Urothelium cell line (cell line): ENCODE data around the gene PHRF1.

ENCODE experiments used
- DNase-seq: peaks from one replicate; pipeline ENCODE4 v3.0.0; 2011; ENCODE audit warnings: low spot score, mixed read lengths
- FAIRE-seq: peaks from 2 replicates; lab custom pipeline; 2011; peaks lifted over from hg19 to GRCh38; lab: Jason Lieb, UNC

The PHRF1 gene

GRCh38 chr11:538431-539051 is 37.7 kb upstream of the PHRF1 start:
- FAIRE-seq (no peak), DNase-seq (no peak)

GRCh38 chr11:539971-540481 is 36.2 kb upstream of the PHRF1 start:
- no peak for FAIRE-seq
- no peak for DNase-seq

DNA sequence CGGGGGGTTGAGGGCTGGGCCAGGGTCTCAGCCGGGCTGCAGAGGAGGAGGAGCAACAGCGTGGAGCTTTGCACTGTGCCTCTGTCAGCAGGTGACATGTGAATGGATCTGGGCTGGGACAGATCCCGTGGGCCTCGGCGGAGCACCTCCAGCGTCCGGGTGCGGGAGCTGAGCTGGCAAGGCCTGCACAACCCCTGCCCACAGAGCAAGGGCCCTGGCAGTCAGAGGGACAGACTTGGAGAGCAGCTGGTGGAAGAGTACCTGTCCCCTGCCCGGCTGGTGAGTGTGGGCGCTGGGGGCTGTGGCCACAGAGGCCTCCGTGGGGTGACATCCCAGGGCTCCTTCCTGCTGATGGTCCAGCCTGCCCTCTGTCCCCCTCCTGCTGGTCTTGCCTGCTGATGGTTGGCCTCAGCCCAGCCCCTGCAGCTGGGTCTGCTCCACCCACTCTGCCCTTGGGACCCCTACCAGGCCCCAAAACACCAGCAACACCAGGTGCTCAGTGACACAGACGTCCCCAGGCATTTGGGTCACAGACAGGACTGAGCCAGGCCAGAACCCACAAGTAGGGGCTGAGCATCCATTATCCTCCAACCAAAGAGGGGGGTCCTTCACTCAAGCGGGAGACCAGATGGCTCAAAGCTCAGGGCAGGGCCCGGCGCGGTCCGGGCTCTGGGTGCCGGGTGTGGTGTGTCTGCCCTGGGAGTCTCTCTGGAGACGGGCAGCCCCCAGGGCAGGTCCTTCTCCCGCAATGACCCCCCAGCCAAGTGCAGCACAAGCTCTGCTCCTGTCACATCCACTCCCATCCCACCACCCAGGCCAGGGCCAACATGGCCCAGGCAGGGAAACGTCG is 35.5 kb upstream of the PHRF1 start:
- DNase-seq = no peak

DNA sequence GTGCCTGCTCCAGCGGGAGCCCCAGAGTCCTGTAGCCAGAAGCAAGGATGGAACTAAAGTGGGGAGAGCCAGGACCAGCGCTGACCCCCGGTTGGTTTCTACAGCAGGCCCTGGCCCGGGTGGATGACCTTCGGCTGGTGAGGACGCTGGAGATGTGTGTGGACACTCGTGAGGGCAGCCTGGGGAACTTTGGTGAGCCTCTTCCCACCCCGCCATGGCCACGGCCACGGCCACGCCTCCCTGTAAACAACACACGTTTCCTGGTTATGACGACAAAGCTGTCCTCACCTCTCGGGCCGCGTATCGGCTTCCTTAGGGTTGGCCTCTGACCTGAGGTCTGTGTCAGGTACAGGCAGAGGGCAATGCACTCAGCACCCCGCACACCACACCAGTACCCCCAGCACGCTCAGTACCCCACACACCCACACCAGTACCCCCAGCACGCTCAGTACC is 34.8 kb upstream of the PHRF1 start:
- DNase-seq (no peak), FAIRE-seq (no peak)

More for the DNA sequence above, 35.5 kb upstream of the PHRF1 start:
- FAIRE-seq = no peak

DNA sequence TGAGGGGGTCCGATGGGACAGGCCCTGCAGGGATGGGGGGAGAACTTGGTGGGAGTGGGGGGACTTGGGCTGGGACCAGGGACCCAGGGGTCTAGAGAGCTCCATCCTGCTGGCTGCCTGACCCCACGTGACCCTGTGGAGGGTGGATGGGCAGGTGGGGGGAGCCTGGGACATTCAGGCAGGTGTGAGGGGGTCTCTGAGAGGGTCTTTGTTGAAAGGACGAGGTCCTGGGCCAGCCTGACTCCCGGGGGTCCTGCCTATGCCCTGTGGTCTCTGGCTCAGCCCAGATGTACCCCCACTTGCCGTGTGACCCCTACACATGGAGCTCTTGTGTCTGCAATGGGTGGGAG is 31.5 kb upstream of the PHRF1 start:
- FAIRE-seq = no peak
- no peak for DNase-seq

DNA sequence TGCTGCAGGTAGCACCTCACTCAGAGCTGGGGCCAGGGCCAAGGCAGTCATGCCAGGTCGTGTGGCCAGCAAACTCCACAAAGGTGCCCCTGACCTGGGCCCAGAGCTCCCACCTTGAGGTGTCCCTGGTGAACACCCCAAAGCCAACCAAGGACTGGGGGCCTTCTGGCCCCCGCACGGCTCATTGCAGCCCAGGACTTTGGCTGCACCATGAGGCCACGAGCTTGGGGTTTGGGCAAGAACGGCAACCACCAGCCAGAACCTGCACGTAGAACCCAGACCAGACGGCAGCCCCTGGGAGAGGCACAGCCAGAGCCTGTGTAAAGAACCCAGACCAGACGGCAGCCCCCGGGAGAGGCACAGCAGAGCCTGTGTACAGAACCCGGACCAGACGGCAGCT is 31.1 kb upstream of the PHRF1 start:
- FAIRE-seq = no peak
- DNase-seq = no peak

DNA sequence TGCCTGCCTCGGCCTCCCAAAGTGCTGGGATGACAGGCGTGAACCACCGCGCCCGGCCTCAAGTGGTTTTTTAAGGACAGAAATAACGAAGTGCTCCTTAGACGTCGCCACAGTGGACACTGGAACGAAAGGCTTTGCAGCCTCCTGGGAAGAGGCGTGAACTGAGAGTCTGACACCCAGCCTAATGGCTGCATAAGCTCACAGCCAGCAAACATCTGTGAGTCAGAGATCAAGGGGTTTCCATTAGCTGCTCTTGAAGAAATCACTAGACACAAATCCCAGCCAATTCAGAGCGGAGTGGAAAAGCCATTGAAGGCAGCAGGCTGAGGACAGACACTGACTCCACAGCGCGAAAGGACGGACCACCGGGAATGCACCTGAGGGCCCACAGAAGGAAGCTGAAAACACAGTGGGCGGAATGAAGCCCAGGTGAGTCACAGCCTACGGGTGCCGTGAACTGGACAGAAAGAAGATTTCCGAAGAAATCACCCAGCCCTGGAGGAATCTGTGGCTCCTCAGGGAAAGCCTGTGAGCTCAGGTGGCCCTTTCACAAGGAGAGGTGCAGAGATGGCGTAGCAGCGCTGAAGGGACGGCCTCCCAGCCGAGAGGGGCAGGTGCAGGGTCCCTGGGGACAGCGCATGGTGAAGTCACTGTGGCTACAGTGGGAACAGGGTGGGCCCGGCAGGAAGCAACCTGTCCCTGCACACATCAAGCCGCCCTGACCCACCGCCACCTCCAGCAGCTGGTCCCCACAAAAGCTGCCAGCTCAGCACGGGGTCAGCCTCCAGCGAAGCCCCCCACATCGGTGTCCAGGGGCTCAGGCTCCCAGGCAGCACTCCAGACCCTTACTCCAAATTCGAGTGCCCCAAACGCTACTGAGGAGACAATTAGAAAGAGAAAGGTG is 27.3 kb upstream of the PHRF1 start:
- DNase-seq (no peak), FAIRE-seq (no peak)

DNA sequence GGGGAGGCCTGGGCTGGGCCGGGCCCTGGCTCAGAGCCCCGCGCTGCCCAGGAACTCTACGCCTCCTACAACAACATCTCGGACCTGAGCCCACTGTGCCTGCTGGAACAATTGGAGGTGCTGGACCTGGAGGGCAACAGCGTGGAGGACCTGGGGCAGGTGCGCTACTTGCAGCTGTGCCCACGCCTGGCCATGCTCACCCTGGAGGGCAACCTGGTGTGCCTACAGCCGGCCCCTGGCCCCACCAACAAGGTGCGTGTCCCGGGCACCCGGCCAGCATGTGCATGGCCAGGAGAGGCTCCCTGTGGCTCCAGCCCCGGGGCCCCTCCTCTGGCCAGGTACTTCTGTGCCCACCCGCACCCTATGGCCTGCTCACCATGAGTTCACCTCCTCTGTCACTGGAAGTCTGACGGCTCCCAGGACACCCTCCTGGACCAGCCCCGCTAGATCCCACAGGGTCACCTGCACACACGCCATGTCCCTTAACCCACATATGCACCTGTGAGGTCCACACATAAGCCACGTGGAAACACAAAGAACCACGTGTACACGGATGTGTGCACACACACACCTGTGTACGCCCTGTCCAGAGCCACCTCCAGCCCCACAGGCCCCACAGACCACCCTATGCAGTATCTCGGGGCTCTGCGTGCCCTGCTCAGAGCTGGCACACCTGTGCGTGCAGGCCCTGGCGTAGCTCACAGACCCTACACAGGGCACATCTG is 26.1 kb upstream of the PHRF1 start:
- no peak for FAIRE-seq
- DNase-seq = no peak

- no peak for FAIRE-seq
- DNase-seq = no peak
Observed at GRCh38 chr11:550746-551085, 25.6 kb upstream of the PHRF1 start.

DNA sequence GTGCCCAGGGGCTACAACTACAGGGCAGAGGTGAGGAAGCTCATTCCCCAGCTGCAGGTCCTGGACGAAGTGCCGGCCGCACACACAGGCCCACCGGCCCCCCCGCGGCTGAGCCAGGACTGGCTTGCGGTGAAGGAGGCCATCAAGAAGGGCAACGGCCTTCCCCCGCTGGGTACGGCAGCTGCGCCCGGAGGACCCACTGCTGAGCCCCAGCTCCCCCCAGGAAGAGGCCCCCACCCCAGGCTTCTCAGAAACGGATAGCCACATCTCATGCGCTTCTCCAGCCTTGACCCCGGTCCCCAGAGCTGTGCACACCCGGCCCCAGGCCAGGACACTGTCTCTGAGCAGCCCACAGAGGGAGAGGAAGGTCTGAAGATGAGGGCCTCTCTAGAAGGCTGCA is 25.1 kb upstream of the PHRF1 start:
- DNase-seq (no peak), FAIRE-seq (no peak)

DNA sequence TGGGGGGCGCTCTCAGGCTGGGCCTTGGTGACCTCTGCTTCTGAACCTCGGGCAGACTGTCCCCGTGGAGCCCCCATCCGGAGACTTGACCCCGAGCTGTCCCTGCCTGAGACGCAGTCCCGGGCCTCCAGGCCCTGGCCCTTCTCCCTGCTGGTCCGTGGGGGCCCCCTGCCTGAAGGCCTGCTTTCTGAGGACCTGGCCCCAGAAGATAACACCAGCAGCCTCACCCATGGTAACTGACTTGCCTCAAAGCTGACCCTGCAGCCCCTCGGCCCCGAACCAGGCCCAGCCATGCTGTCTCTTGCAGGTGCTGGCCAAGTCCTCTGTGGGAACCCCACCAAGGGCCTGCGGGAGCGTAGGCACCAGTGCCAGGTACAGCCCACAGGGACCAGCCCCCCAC is 24.7 kb upstream of the PHRF1 start:
- no peak for FAIRE-seq
- no peak for DNase-seq

DNA sequence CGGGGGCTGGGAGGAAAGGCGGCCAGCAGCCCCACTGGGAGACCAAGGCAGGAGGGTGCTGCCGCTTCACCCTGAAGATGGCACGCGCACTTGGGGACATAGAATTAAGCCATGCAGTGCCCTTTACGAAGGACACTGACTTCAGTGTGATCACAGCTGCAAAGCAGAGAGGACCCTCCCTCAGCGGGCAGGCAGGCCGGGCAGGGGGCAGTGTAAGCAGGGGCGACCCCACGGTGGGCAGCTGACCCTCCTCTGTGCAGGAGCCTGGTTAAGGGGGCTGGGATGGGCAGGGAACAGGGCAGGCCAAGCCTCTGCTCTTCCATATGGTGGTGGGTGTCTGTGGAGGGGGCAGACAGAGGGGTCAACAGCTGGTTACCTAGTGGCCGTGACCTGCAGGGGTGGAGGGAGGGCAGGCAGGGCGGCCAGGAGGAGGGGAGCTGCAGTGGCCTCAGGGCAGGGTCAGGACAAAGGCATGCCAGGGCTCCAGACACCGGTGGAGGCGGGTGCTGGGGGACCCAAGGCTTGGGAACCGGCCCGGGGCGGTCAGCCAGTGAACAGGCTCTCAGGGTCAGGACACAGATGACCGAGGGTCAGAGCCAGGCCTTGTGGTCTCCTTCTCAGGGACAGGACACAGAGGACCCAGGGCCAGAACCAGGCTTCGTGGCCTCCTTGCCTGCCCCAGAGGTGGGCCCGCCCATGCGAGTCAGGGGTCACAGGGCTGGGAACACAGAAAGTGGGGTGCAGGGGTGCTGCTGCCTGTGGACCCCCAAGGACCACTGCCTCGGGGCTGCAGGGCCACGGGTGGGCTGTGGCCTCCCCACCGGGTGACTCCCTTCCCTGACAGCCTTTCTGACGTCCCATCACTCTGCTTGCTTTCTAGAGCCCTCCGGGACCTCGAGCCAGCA is 22.9 kb upstream of the PHRF1 start:
- no peak for FAIRE-seq
- DNase-seq = no peak

GRCh38 chr11:553988-554340 is 22.3 kb upstream of the PHRF1 start:
- no peak for DNase-seq

DNA sequence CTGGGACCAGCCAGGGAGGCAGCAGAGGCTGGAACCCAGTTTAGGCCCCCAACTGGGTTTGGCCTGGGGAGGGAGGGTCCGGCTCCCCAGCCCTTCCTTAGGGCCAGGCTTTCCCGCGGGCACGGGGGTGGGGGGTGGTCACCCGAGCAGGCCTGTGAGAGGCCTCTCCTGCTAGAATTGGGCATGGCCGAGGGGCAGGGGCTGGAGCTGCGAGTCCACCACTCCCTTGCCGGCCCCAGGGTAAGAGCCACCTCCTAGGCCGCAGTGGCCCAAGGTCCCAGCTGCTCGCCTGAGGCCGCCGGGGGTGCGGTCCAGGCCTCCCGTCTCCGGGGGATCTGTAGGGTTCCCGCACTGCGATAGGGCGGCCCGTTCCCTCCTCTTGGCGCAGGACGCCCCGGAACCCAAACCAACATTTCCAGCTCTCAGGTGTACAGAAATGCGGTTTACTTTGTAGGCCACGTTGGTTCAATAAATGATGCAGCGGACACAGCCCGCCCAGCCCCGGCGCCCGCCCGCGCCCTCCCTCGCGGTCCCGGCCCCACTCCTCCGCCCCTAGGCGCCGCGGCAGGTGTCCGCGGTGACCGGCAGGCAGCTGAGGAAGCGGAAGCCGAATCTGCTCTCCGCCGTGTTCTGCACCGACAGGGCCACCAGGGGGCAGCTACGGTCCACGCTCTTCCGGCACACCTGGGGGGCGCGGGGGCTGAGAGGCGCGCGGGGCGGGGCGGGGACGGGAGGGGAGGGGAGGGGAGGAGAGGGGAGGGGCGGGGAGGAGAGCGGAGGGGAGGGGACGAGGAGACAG is 21.6 kb upstream of the PHRF1 start:
- FAIRE-seq (no peak), DNase-seq (peak; percentile 64)

More at GRCh38 chr11:553988-554340, 22.3 kb upstream of the PHRF1 start:
- FAIRE-seq = no peak

DNA sequence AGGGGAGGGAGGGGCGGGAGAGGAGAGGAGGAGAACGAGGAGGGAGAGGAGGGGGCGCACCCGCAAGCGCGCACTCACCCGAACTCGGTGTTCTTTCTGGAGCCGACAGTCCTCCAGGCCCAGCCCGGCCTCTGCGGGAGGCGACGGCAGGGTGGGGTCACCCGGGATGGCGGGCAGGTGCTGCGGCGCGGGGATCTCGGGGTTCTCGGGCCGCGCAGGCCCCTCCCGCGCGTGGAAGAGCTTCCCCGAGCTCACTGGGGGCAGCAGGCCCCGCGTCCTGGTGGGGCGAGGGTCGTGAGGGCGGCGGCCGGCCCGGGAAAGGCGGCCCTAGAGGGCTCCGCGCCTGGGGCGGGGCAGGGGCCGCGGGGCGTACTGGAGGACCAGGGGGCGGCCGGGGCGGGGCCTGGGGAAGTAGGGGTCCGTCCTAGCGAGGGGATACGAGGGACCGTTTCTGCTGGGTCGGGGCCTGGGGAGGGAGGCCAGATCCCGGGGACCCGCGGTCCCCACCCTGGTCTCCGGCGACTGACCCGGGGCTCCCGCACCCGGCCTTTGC is 21.0 kb upstream of the PHRF1 start:
- no peak for DNase-seq
- no peak for FAIRE-seq

- no peak for FAIRE-seq
Observed at GRCh38 chr11:555780-556661, 20.2 kb upstream of the PHRF1 start.

DNA sequence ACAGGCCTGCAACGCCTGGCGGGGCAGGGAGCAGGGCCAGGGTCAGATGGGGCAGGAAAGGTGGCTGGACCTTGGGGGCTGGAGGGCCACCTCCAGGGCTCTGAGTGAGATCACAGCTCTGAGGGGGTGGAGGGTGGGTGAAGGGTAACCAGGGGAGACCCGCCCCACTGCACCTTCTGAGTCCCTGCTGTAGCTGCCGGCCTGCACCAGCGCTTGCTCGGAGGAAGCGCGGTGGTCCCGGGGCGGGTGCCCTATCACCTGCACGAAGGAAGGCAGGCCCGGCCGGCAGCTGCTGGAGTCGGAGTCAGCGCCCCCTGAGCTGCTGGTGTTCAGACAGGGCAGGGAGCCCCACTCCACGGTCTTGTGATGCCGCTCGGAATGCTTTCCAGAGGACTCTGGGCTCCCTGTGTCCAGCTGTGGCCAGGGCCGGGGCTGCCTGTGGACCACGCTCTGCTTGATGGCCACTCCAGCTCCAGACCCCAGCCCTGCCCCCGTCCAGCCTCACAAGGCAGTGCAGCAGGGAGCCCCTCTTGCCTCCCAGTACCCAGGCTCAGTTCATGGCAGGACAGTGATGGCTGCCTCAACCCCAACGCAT is 19.5 kb upstream of the PHRF1 start:
- FAIRE-seq = no peak
- DNase-seq = no peak

More at GRCh38 chr11:555780-556661, 20.2 kb upstream of the PHRF1 start:
- DNase-seq = no peak
